Hepatocyte (in vitro differentiated cells): Measurements from ENCODE around the gene MINAR1.

Source experiments
- CTCF ChIP-seq: fragments of 200-600 bp; sonication (generic); IDR thresholded peaks from 2 replicates; pipeline ENCODE4 v1.5.1; 2016; ENCODE audit warnings: antibody characterized with exemption, mild to moderate bottlenecking; ENCODE audit not compliant: poor library complexity
- EZH2phosphoT487 ChIP-seq: fragments of 200-600 bp; sonication (generic); IDR thresholded peaks from one replicate; pipeline ENCODE4 v1.6.1; 2018; ENCODE audit warnings: antibody characterized with exemption, mild to moderate bottlenecking, low read depth, moderate library complexity; ENCODE audit not compliant: unreplicated experiment, severe bottlenecking

DNA sequence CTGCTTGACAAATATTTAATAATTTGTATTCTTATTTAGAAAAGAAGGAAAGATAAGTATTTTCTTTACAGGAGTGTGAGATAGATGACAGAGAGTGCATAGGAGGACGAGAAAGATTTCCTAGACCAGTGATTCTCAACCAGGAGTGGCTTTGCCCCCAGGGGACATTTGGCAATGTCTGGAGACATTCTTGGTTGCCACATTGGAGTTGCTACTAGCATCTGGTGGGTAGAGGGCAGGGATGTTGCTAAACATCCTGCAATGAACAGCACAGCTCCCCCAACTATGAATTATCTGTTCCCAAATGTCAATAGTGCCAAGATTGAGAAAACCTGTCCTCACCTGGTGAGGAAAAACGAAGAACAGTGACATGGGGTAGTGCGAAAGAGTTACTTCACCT, 30.8 kb upstream of the MINAR1 start:
- TF ChIP-seq CTCF (no peak), EZH2phosphoT487 (no peak)
